K562 (cell line): Measurements from ENCODE around the gene C17orf75. TPM values are rescaled to one million over a fixed set of nuclear protein-coding genes. Genes with fewer than 3 reads are reported as not detected.

Experiments
- ATAC-seq: fragments of 200-7000 bp; cut with Tn5 transposase; 3 replicates; pipeline ENCODE4 v1.9.1; 2020; ENCODE audit warnings: moderate library complexity
- BruUV-seq: library from RNA; stranded (reverse); fragments of 400-500 nt; replicated peaks from 2 replicates; lab custom pipeline; 2021; lab: Mats Ljungman, UMichigan
- CTCF ChIA-PET: fragments of 300-600 bp; formaldehyde crosslinking; extraction: SDS; loops from one replicate; lab custom pipeline; 2021; ENCODE audit warnings: low intra/inter-chr PET ratio; lab: Yijun Ruan, JAX
- POLR2A ChIA-PET: fragments of 300-600, 350-650 bp; sonication (Branson Sonifier 250); formaldehyde crosslinking; extraction: SDS; loops from one replicate; lab custom pipeline; 2021; ENCODE audit warnings: antibody characterized with exemption, inconsistent platforms; lab: Yijun Ruan, JAX
- DNase-seq, 4 experiments: peaks; one replicate each; pipeline versions ENCODE4 v3.0.0 to v3.0.0-alpha.2; 2011 to 2018; ENCODE audit warnings: low spot score in 3 of 4, mixed read lengths in 3 of 4; ENCODE audit errors: extremely low read depth in 1 of 4
- FAIRE-seq: peaks from 2 replicates; lab custom pipeline; 2011; peaks lifted over from hg19 to GRCh38; lab: Jason Lieb, UNC
- H2AFZ ChIP-seq: 2 replicates; pipeline ENCODE4 v1.6.0; 2011; ENCODE audit warnings: low read depth, low read length, control low read depth, inconsistent platforms
- H3K27ac ChIP-seq: fragments of 200-600 bp; 3 replicates; pipeline ENCODE4 v1.8.0; 2011; ENCODE audit warnings: low read depth, mild to moderate bottlenecking, control low read depth, inconsistent platforms, low read length, moderate library complexity, mixed read lengths; ENCODE audit errors: extremely low read depth
- H3K27me3 ChIP-seq, 2 experiments: fragments of 300-600 bp in 1 of 2; 2 replicates in 1 of 2; 3 replicates in 1 of 2; pipeline versions ENCODE4 v1.6.0 to v1.8.0; 2011; ENCODE audit warnings: inconsistent platforms in 2 of 2, low read length in 2 of 2, mild to moderate bottlenecking in 1 of 2, mixed read lengths in 1 of 2, moderate library complexity in 1 of 2; ENCODE audit not compliant: control insufficient read depth in 2 of 2, insufficient read depth in 2 of 2
- H3K36me3 ChIP-seq: fragments of 300-600 bp; 3 replicates; pipeline ENCODE4 v1.8.0; 2011; ENCODE audit warnings: mild to moderate bottlenecking, low read length, inconsistent platforms; ENCODE audit not compliant: control insufficient read depth, insufficient read depth
- H3K4me1 ChIP-seq, 2 experiments: fragments of 200-600 bp in 1 of 2; replicated peaks in 1 of 2; 2 replicates in 1 of 2; 3 replicates in 1 of 2; pipeline versions ENCODE4 v1.5.1 to v1.8.0; 2011; ENCODE audit warnings: inconsistent platforms in 2 of 2, low read length in 2 of 2, mild to moderate bottlenecking in 1 of 2, mixed read lengths in 1 of 2, moderate library complexity in 1 of 2; ENCODE audit not compliant: control insufficient read depth in 2 of 2, insufficient read depth in 2 of 2
- H3K4me2 ChIP-seq: 2 replicates; pipeline ENCODE4 v1.6.1; 2011; ENCODE audit warnings: low read length, control low read depth, inconsistent platforms, mixed read lengths; ENCODE audit not compliant: insufficient read depth
- H3K4me3 ChIP-seq: fragments of 200-600 bp; sonication (generic), shearing (Covaris generic); 2 replicates; pipeline ENCODE4 v1.5.1; 2016; ENCODE audit warnings: control low read depth, inconsistent platforms
- H3K79me2 ChIP-seq: fragments of 200-600 bp; 3 replicates; pipeline ENCODE4 v1.8.0; 2011; ENCODE audit warnings: low read length, inconsistent platforms; ENCODE audit not compliant: control insufficient read depth, insufficient read depth
- H3K9ac ChIP-seq, 2 experiments: 2 replicates each; pipeline versions ENCODE4 v1.6.0 to v1.6.1; 2011; ENCODE audit warnings: low read depth in 2 of 2, low read length in 2 of 2, control low read depth in 1 of 2, inconsistent platforms in 1 of 2, mild to moderate bottlenecking in 1 of 2, mixed read lengths in 1 of 2; ENCODE audit not compliant: insufficient read depth in 1 of 2
- H3K9me1 ChIP-seq: one replicate; pipeline ENCODE4 v1.6.0; 2011; ENCODE audit warnings: inconsistent platforms, mild to moderate bottlenecking, low read length, moderate library complexity; ENCODE audit not compliant: control insufficient read depth, insufficient read depth
- H3K9me3 ChIP-seq: replicated peaks from 2 replicates; pipeline ENCODE4 v1.5.1; 2011; ENCODE audit warnings: low read depth, low read length, inconsistent platforms; ENCODE audit not compliant: control insufficient read depth, insufficient read depth
- H4K20me1 ChIP-seq: replicated peaks from 2 replicates; pipeline ENCODE4 v1.6.1; 2011; ENCODE audit warnings: low read length, inconsistent platforms, mixed read lengths; ENCODE audit not compliant: control insufficient read depth, insufficient read depth
- ATF3 ChIP-seq, 2 experiments: fragments of 450-650 bp in 1 of 2; sonication (generic) in 1 of 2; formaldehyde crosslinking in 1 of 2; IDR thresholded peaks in 1 of 2; conservative IDR thresholded peaks in 1 of 2; 2 replicates each; pipeline versions ENCODE4 v1.6.1 to v1.8.1; 2016 to 2023; ENCODE audit warnings: mild to moderate bottlenecking in 2 of 2, moderate library complexity in 2 of 2, inconsistent platforms in 1 of 2, missing genetic modification reagents in 1 of 2
- ATF7 ChIP-seq: fragments of 450-650 bp; IDR thresholded peaks from 2 replicates; pipeline ENCODE4 v1.7.1; 2014; ENCODE audit warnings: mild to moderate bottlenecking, moderate library complexity
- WGBS: fragments of 100-300 bp; shearing (Covaris generic); methylation state at CpG from one replicate; pipeline ENCODE4 v1.1.6; 2016; ENCODE audit warnings: low coverage, mixed read lengths; ENCODE audit not compliant: insufficient coverage; ENCODE audit errors: missing lambda C conversion rate; 5-methylcytosine and 5-hydroxymethylcytosine counted together
- in situ Hi-C: fragments of 300-500 bp; cut with MboI; formaldehyde crosslinking; loops from 4 replicates; pipeline ENCODE4 v1.15.0; 2018; ENCODE audit warnings: inconsistent platforms, mixed read lengths
- intact Hi-C: fragments of 100-400 bp; cut with micrococcal nuclease; formaldehyde crosslinking; loops from 2 replicates; pipeline ENCODE4 v1.14.2; 2022
- polyA plus RNA-seq, 8 experiments: library from polyadenylated mRNA; depleted of rRNA in 4 of 8; stranded (reverse) in 5 of 8; unstranded in 3 of 8; fragments of >200 nt; fragmentation: Nextera tagmentation in 2 of 8; fragmentation: Illumina TruSeq in 1 of 8; extraction: Ambion mirVana in 2 of 8; extraction: Trizol in 1 of 8; gene quantifications; 2 replicates each; pipeline versions ENCODE4 v1.2.1 to v1.2.3, GENCODE V29; 2011 to 2014; ENCODE audit warnings: inconsistent platforms in 1 of 8, missing spikeins in 1 of 8
- total RNA-seq, 7 experiments: library from RNA; depleted of rRNA in 6 of 7; stranded (reverse); fragments of >200 nt in 6 of 7; fragmentation: Illumina TruSeq in 2 of 7; extraction: Trizol in 2 of 7; gene quantifications; 2 replicates each; pipeline versions ENCODE4 v1.2.1 to v1.2.3, GENCODE V29; 2011 to 2021; ENCODE audit warnings: low replicate concordance in 1 of 7
- TF ChIP-seq, protein P1 (sequence below): fragments of 250-450 bp; sonication (Bioruptor Pico); IDR thresholded peaks from 2 replicates; pipeline ENCODE4 v1.8.0; 2022; ENCODE audit warnings: moderate library complexity, mild to moderate bottlenecking, inconsistent platforms

C17orf75 gene
- total and polyA plus RNA-seq, 9 of the 15 experiments (the other 6 are each of a cell fraction or from before 2014, with no cell fraction given): 15.5 to 55.7 (median 18.5) TPM

- ATAC-seq: no peak
- WGBS: 24% methylated on average over 2 of the region's 2 CpGs
- peaks cover 6 to 7% of the 10 kb centered on the region in 2 experiments; a peak in 2 of 5 replicates for H3K27me3 ChIP-seq
Measured at GRCh38 chr17:32303781-32304288, 38.1 kb downstream of the C17orf75 start.

More at GRCh38 chr17:32303781-32304288, 38.1 kb downstream of the C17orf75 start:
- intact Hi-C loops: no loop called here
- ChIA-PET CTCF (no interaction called here), POLR2A (interaction anchor here (1.0 kb wide), 2 partner anchors 9 to 15 kb away, joined by 3 read pairs; no protein-coding TSS in a partner anchor)
- no peak overlapping the region for H3K4me2 ChIP-seq
- H3K9me3 ChIP-seq: no peaks in the 10 kb centered on the region
- H2AFZ ChIP-seq: no peak overlapping the region
- no peaks in the 10 kb centered on the region for H3K79me2 ChIP-seq
- no peaks in the 10 kb centered on the region for H3K9me1 ChIP-seq
- TF ChIP-seq, protein P1, sequence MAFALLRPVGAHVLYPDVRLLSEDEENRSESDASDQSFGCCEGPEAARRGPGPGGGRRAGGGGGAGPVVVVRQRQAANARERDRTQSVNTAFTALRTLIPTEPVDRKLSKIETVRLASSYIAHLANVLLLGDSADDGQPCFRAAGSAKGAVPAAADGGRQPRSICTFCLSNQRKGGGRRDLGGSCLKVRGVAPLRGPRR (CRISPR knock-in tag): no peak
- TF ChIP-seq ATF7 (peak; percentile 62; the same call in 1 of the 2 replicates), ATF3 (IDR thresholded peaks at IDR 0.05) (peak; percentile 84), ATF3 (CRISPR knock-in tag; conservative IDR thresholded peaks at IDR 0.05) (no peak)
- TF ChIP-seq, all 486 proteins: peak for 2
- Histone ChIP-seq H4K20me1 (0 out of 2 replicates have a peak, but pooled peaks cover 1% of the 10 kb centered on the region), H3K27ac (no peak overlapping the region), H3K36me3 (no peaks in the 10 kb centered on the region), H3K4me3 (no peak overlapping the region), H3K9ac (no peak overlapping the region), H3K4me1 (peaks cover 6 to 12% of the 10 kb centered on the region in 2 experiments; a peak in 4 of 5 replicates)
- in situ Hi-C loops: no loop called here
- FAIRE-seq (no peak), DNase-seq (no peak)
- BruUV-seq: no TSS peak
